ENCODE results near the gene CARNS1. TPM values are rescaled to one million over a fixed set of nuclear protein-coding genes. Genes with fewer than 3 reads are reported as not detected.
A peak's percentile ranks its signal among the peaks of the same experiment; 100 is the strongest.

Gene CARNS1
- total and polyA plus RNA-seq, 9 of the 15 experiments (the other 6 are each of a cell fraction or from before 2014, with no cell fraction given), result 0.01 to 0.18 (median 0.06) TPM; not detected in 3

- TF ChIP-seq ZNF592 (IDR thresholded peaks at IDR 0.05) (peak; percentile 54; the same call in 1 of the 2 replicates), ZMIZ1 (IDR thresholded peaks at IDR 0.05; ENCODE audit: low read depth in 2 of 2, low read length in 2 of 2) (peak in 1 of 2 experiments; percentile 46; a peak in 1 of 4 replicates), ZNF311 (CRISPR knock-in tag; IDR thresholded peaks at IDR 0.05) (no peak), RBM34 (IDR thresholded peaks at IDR 0.05; ENCODE audit: borderline replicate concordance, insufficient read depth, low read length) (no peak), YBX1 (IDR thresholded peaks at IDR 0.05) (no peak), KDM2B (CRISPR knock-in tag; IDR thresholded peaks at IDR 0.05) (no peak), FOS (IDR thresholded peaks at IDR 0.05; ENCODE audit: extremely low read depth, insufficient read length) (no peak), SAP30 (IDR thresholded peaks at IDR 0.05; ENCODE audit: borderline replicate concordance, insufficient read depth, low read depth, low read length, poor library complexity, severe bottlenecking) (no peak), ZNF124 (CRISPR knock-in tag; IDR thresholded peaks at IDR 0.05) (no peak), EGR1 (conservative IDR thresholded peaks at IDR 0.05) (peak; percentile 38; the same call in 1 of the 2 replicates), ZFP91 (CRISPR knock-in tag; IDR thresholded peaks at IDR 0.05) (no peak), NCOA2 (IDR thresholded peaks at IDR 0.05; ENCODE audit: partially characterized antibody in 2 of 2) (no peak), KLF6 (CRISPR knock-in tag; IDR thresholded peaks at IDR 0.05; ENCODE audit: borderline replicate concordance) (peak; percentile 34; the same call in 1 of the 2 replicates), BRD9 (IDR thresholded peaks at IDR 0.05; ENCODE audit: low read depth, partially characterized antibody) (no peak), ZNF780A (CRISPR knock-in tag; IDR thresholded peaks at IDR 0.05) (no peak), FUS (optimal IDR thresholded peaks at IDR 0.05; ENCODE audit: low read depth, low read length) (peak; percentile 39), SOX6 (IDR thresholded peaks at IDR 0.05) (0 out of 2 replicates have a peak, but pooled peaks have one; percentile 14), STAT5B (CRISPR knock-in tag; IDR thresholded peaks at IDR 0.05) (no peak), MTA1 (IDR thresholded peaks at IDR 0.05; ENCODE audit: borderline replicate concordance) (no peak)
These were observed 13.8 kb upstream of the CARNS1 start, which contains the start of gene PPP1CA (continued) for GRCh38 chr11:67401495-67402191.

Data from K562 (cell line).